IPS-NIHi7 (cell line): ENCODE measurements around the gene HNF1B.

ENCODE experiments used
- DNase-seq: peaks from one replicate; pipeline ENCODE4 v3.0.0; 2012; ENCODE audit warnings: mixed read lengths; ENCODE audit errors: extremely low spot score

HNF1B gene

GRCh38 chr17:37761961-37762360 is 17.1 kb upstream of the HNF1B start:
- DNase-seq = no peak

- DNase-seq = no peak
Observed at GRCh38 chr17:37761059-37761458, 16.2 kb upstream of the HNF1B start.

- no peak for DNase-seq
Observed at GRCh38 chr17:37759014-37759637, 14.3 kb upstream of the HNF1B start.

GRCh38 chr17:37756051-37756450 is 11.2 kb upstream of the HNF1B start:
- DNase-seq = no peak

GRCh38 chr17:37755455-37755854 is 10.6 kb upstream of the HNF1B start:
- no peak for DNase-seq

- DNase-seq = no peak
Observed at GRCh38 chr17:37754363-37754762, 9.5 kb upstream of the HNF1B start.

GRCh38 chr17:37752482-37752881 is 7.6 kb upstream of the HNF1B start:
- no peak for DNase-seq

GRCh38 chr17:37750768-37751475 is 6.1 kb upstream of the HNF1B start:
- DNase-seq = no peak

- DNase-seq = no peak
Observed at GRCh38 chr17:37750292-37750691, 5.4 kb upstream of the HNF1B start.

- DNase-seq = no peak
Observed at GRCh38 chr17:37747222-37747621, 2.4 kb upstream of the HNF1B start.

- DNase-seq = no peak
Observed at GRCh38 chr17:37746617-37747016, 1.8 kb upstream of the HNF1B start.

- DNase-seq = no peak
Observed at GRCh38 chr17:37745801-37746426, 1.1 kb upstream of the HNF1B start.

GRCh38 chr17:37744633-37744927 is 279 bp downstream of the HNF1B start:
- no peak for DNase-seq

GRCh38 chr17:37743875-37744632 is 805 bp downstream of the HNF1B start:
- peak; percentile 38 for DNase-seq

GRCh38 chr17:37743612-37743874 is 1.3 kb downstream of the HNF1B start:
- peak; percentile 32 for DNase-seq

- DNase-seq = peak; percentile 40
Observed at GRCh38 chr17:37742762-37743611, 1.9 kb downstream of the HNF1B start.

- DNase-seq = peak; percentile 49
Observed at GRCh38 chr17:37742116-37742761, 2.6 kb downstream of the HNF1B start.

- DNase-seq = peak; percentile 38
Observed at GRCh38 chr17:37741341-37742115, 3.3 kb downstream of the HNF1B start.

- no peak for DNase-seq
Observed at GRCh38 chr17:37740915-37741314, 3.9 kb downstream of the HNF1B start.

GRCh38 chr17:37737971-37738370 is 6.9 kb downstream of the HNF1B start:
- no peak for DNase-seq

- DNase-seq = no peak
Observed at GRCh38 chr17:37737081-37737480, 7.8 kb downstream of the HNF1B start.
